Stimulated activated CD8-positive, alpha-beta memory T cell treated with anti-CD3 and anti-CD28 coated beads, Interleukin-15, amount 100 ng/mL, for 48 hours (primary cell): ENCODE data around the gene FANCI.
"Not testable (repeated sequence)": the region's sequence is repeated elsewhere in the genome, so short reads cannot be mapped to it uniquely, and the experiment has no call there.

ENCODE experiments used
- DNase-seq, 2 donors: peaks; one replicate each; pipeline ENCODE4 v3.0.0-alpha.2; 2020; ENCODE audit warnings: low read depth in 2 of 2

Gene FANCI

GRCh38 chr15:89225588-89225987 is 18.2 kb upstream of the FANCI start:
- no peak for DNase-seq

- DNase-seq: no peak
Observed at GRCh38 chr15:89226359-89227221, 17.2 kb upstream of the FANCI start.

DNA sequence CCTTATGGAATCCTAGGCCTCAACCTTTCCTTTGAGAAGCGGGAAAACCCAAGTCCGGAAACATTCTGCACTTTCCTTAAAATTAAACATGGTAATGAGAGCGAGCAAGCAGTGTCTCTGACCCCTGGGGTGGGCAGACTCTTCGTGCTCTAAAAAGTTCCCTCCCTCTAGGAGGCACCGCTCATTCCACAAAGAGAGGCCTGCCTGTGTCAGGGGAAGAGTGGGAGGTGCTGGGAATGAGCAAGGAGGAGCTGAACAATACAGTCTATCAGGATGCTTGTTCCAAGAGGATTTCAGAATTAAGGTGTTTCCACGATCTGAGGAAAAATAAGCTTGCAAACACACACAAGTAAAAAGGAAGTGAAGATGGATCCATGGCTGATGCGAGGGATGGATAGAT is 16.4 kb upstream of the FANCI start:
- no peak for DNase-seq

GRCh38 chr15:89230277-89230676 is 13.5 kb upstream of the FANCI start:
- no peak for DNase-seq

DNA sequence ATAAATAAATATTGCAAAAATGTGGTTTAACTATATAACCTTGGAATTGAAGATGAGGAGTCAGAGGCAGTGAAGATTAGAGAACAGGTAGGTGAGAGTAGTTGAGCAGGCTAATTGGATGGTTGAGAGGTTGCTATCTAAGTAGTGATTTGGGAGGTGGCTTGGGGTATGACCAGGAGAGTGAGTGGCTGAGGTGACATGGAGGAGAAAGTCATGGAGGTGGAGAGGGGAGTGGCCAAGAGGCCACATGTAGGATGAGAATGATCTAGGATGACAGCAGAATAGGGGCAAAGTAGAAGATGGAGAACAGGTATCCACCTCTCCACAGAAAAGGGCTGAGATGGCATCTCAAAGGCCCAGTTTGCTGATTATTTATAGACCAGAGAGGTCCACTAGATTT is 11.9 kb upstream of the FANCI start:
- DNase-seq: no peak

- not testable (repeated sequence) for DNase-seq
Observed at GRCh38 chr15:89239883-89240810, 3.6 kb upstream of the FANCI start.

DNA sequence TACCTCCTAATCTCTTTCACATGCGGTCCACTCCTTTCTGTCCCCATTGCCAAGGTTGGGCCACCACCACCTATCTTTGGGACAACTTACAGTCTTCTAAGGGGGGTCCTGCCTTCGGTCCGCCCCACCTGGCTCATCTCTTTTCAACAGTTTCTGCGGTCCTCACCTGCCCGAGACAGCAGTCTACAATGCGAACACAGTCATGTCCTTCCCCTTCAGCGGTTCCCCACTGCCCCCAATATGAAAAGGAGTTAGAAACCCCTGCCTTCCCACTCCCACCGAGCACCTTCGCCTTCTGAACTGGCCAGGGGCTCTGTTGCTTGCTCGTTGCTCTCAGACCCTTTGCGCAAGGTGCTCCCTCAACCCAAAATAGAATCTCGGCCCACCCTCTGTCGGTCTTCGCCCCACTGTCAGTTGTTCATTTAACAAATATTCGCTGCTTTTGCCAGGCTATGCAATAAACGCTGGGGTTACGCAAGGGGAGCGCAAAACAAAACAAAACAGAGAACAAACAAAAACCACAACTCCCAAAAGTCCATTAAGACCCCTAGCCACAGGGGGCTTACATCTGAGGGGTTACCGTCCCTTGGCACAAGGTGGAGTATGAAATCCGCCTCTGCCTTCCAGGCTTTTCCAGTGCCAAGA is 611 bp upstream of the FANCI start:
- no peak for DNase-seq

GRCh38 chr15:89244574-89244903 is 760 bp downstream of the FANCI start:
- no peak for DNase-seq

- DNase-seq: no peak
Observed at GRCh38 chr15:89247446-89247845, 3.7 kb downstream of the FANCI start.

GRCh38 chr15:89248584-89248983 is 4.8 kb downstream of the FANCI start:
- DNase-seq: no peak

DNA sequence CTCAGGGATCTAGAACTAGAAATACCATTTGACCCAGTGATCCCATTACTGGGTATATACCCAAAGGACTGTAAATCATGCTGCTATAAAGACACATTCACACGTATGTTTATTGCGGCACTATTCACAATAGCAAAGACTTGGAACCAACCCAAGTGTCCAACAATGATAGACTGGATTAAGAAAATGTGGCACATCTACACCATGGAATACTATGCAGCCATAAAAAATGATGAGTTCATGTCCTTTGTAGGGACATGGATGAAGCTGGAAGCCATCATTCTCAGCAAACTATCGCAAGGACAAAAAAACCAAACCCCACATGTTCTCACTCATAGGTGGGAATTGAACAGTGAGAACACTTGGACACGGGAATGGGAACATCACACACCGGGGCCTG is 6.4 kb downstream of the FANCI start:
- not testable (repeated sequence) for DNase-seq

GRCh38 chr15:89277281-89277680 is 33.5 kb downstream of the FANCI start:
- not testable (repeated sequence) for DNase-seq

- no peak for DNase-seq
Observed at GRCh38 chr15:89278307-89278706, 34.5 kb downstream of the FANCI start.

- no peak for DNase-seq
Observed at GRCh38 chr15:89282631-89283030, 38.9 kb downstream of the FANCI start.

DNA sequence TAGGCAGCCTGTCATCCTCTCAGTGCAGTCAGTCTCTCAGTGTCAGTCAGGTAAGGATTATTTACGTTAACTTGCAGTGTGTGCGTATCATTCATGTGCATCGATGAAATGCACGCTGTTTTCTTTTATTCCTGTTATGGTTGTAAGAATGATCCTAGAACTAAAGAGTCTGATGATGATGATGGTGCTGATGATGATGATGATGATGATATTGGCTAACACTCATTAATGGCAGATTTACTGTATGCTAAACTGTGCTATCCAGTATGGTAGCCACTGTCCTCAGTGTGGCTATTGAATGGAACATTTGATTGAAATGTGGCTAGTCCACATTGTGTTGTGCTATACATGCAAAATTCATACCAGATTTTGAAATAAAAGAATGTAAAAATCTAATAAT is 39.4 kb downstream of the FANCI start:
- DNase-seq: no peak

DNA sequence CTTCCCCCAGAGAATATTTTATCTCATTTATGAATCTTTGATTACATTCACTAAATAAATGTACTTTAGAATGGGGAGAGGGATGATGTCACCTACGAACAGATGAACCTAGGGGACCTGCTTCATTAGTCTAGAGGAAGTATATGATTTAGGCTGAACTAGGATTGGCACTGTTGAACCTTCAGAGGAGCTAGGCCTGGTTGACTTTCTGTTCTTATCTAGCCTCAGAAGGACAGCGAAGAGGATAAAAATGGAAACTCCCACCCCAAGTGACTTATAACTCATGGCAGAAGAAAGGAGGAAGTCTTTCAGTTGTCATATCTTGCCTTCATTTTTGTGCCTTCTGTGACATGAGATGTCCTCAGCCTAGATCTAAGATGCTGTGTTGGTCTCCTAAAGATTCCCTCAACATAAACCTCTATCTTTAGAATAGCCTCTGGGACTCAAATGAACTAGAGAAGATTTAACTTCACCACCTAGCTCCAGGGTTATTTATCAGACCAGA is 48.2 kb downstream of the FANCI start:
- DNase-seq: no peak

DNA sequence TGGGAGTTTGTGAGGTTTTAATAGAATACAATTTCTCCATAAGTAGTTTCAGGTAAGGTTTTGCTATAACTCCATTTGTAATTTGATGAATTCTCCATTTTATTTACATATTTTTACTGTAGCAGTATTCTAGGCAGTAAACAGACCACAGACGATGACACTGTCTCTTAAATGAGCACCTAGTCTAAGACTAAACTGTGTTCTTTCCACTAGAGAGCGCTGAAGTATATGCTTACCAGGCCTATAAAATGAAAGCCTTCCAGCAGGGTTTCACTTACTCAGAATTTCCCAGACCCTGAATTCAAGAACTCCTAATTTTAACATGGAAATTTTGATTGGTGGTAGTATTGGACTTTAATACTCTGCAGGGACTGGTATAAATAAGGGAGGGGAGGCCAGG is 49.2 kb downstream of the FANCI start:
- no peak for DNase-seq

DNA sequence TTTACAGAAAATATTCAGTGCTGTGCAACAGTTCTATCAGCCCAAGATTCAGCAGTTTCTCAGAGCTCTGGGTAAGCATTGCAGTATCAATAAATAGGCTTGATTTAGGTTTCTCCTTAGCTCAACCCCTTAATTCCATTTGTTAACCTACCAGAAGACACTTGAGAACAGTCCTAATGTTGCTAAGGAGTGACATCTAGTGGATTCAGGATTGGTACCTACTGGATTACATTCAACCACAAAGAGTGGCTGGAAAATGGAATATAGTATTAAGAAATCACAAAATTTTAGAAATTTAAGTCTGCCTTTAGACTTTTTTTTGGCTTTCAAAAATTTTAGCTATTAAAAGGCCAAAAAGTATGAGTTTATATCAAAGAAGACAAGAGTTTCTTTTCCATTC is 56.1 kb downstream of the FANCI start:
- DNase-seq: no peak

DNA sequence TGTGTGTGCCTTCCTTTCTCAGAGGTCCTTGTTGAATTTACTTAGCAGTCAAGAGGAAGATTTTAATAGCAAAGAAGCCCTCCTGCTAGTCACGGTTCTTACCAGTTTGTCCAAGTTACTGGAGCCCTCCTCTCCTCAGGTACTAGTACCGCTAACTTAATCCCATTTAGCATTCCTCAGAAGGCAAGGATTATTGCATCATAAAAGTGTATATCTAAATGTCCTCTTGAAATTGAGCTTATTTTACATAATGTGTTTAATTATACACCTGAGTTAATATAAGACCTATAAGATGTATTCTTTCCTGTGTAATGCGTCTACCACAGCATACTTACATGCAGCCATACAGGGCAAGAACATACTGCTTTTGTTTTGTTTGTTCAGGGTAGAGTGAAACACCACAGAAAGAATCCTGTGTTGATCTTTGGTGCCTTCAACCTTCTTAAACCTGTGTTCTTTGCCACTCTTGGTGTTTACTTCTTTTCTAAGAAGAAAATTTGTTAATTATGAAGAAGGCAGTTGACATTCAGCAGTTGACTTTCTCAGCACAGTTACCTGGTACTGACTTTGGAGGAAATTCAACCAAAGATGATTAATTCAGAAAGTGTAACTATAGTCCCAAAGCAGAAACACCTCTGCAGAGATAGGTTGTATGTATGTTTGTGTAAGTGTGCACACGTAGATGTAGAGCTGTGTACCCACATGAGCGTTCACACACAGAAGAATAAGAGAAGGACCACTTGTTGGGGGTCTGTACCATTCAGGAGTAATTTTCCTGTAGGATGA is 57.7 kb downstream of the FANCI start:
- no peak for DNase-seq

DNA sequence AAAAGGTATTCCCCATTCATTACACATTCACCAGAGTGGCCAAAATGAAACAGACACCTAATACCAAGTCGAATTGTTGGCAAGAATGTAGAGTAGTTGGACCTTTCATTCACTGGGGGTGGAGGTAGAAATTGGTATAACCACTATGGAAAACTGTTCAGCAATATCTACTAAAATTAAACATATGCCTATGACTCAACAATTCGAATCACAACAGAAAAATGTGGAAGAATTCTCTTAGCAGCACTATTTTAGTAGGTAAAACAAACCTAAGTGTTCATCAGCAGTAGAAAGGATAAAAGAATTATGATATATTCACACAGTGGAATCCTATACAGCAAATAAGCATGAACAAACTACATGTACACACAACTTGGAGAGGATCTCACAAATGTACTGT is 60.2 kb downstream of the FANCI start:
- DNase-seq: no peak

DNA sequence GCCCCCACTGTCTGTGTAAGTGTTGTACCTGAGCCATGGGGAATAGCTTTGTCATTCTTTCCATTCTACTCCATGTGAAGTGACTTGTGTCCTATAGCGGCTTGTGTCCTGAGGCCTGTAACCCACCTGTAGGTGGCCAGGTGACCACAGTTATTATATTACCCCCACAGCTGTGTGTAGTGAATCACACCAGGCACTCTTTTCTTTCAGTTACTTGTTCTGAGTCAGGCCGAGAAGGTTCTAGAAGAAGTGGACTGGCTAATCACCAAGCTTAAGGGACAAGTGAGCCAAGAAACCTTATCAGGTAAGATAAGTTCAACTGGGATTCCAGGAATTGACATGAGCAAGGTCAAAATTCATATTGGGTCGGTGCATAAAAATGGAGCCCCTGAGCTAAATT is 61.6 kb downstream of the FANCI start:
- DNase-seq: no peak
